Stimulated activated CD8-positive, alpha-beta memory T cell treated with anti-CD3 and anti-CD28 coated beads, Interleukin-7, amount 100 ng/mL, for 48 hours (primary cell): ENCODE results near the gene ATP8B2.
"Not testable (repeated sequence)": the region's sequence is repeated elsewhere in the genome, so short reads cannot be mapped to it uniquely, and the experiment has no call there.

Source experiments
- DNase-seq, 2 donors: peaks; one replicate each; pipeline ENCODE4 v3.0.0-alpha.2; 2020; ENCODE audit warnings: low read depth in 1 of 2; ENCODE audit errors: extremely low read depth in 1 of 2

Gene ATP8B2

DNA sequence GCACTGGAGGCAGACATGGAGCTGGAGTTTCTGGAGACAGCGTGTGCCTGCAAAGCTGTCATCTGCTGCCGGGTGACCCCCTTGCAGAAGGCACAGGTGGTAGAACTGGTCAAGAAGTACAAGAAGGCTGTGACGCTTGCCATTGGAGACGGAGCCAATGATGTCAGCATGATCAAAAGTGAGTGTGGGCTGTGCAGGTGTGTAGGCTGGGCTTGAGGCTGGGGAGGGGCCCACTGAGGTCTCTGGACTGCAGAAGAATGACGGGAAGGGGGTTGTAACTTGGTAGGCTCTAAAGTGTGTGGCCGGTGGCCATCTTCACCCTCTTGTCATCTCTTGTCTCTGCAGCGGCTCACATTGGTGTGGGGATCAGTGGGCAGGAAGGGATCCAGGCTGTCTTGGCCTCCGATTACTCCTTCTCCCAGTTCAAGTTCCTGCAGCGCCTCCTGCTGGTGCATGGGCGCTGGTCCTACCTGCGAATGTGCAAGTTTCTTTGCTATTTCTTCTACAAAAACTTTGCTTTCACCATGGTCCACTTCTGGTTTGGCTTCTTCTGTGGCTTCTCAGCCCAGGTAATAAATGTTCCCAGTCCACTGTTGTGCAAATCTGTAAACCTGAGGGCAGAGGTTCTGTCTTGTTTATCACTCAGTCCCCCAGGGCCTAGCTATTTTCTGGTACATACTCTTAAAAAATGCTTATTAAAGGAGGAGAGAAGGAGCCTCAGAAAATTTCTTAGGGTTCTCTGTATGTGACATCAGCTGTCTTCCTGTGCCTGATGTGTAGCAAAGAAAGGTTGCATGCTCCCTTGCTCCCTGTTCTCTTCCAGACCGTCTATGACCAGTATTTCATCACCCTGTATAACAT is 19.9 kb downstream of the ATP8B2 start:
- no peak for DNase-seq

GRCh38 chr1:154346276-154346917 is 21.1 kb downstream of the ATP8B2 start:
- no peak for DNase-seq

DNA sequence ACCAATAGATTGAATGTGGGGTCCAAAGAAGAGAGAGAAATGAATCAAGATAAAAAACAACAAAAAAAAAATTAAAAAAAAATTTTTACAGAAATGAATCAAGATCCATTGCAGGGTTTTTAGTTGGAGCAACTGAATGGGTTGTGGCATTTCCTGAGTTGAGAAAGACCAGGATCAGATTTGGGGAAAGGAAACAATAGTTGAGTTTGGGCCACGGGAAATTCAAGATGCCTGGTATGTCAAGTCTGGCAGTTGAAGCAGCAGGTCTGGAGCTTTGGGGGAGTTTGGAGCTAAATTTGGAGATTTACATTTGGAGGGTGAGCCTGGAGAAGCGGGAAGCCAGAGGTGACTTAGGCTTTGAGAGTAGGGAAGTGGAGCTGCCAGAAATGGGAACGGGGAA is 22.6 kb downstream of the ATP8B2 start:
- no peak for DNase-seq

DNA sequence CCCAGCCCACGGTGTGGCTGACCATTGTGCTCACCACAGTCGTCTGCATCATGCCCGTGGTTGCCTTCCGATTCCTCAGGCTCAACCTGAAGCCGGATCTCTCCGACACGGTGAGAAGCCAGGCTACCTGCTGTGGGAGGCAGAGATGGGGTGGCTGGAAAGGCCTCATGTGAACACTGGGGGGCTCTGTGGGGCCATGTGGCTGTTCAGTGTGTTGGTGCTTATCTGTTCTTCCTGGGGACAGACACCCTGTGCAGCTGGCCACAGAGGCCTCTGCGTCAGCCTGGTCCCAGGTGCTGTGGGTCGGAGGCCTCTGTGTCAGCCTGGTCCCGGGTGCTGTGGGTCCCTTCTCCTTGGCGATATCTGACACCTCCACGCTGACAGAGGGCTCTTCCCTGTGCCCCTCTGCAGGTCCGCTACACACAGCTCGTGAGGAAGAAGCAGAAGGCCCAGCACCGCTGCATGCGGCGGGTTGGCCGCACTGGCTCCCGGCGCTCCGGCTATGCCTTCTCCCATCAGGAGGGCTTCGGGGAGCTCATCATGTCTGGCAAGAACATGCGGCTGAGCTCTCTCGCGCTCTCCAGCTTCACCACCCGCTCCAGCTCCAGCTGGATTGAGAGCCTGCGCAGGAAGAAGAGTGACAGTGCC is 23.2 kb downstream of the ATP8B2 start:
- DNase-seq = no peak

DNA sequence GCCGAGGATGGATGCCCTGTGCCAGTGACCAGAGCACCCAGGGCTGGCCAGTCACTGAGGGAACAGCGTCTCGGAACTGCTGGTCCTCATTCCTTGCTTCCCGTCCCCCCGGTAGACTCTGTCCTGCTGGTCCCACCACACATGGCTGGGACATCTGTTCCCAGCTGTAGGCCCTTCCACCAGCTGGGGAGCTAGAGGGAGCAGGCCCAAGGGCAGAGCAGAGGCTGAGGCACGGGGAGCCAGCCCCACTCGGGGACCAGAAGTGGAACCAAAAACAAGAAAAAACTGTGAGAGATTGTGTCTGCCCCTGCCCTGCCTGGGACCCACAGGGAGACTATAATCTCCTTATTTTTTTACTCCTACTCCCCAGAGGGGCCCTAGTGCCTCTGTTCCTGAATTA is 23.8 kb downstream of the ATP8B2 start:
- no peak for DNase-seq

- DNase-seq = no peak
Observed at GRCh38 chr1:154350383-154350782, 25.1 kb downstream of the ATP8B2 start.

- no peak for DNase-seq
Observed at GRCh38 chr1:154351363-154352068, 26.2 kb downstream of the ATP8B2 start.

DNA sequence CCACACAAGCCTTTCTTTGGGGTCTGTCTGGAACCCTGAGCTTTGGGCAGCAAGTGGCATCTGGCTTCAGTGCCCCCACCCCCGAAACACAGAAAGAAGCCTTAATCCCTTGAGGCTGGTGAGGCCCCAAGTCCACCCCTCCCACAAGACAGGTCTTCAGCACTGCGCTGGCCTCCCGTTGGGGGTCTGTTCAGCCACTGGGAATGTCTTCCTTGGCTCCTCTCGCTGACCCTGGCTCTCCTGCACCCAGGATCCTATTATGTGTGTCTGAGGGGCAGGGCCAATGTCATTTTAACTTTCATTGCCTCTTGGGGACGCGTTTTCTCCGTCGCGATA is 26.9 kb downstream of the ATP8B2 start:
- DNase-seq = no peak

- DNase-seq = no peak
Observed at GRCh38 chr1:154352581-154353459, 27.5 kb downstream of the ATP8B2 start.

- no peak for DNase-seq
Observed at GRCh38 chr1:154353460-154353904, 28.2 kb downstream of the ATP8B2 start.

- DNase-seq = no peak
Observed at GRCh38 chr1:154353966-154354365, 28.6 kb downstream of the ATP8B2 start.

DNA sequence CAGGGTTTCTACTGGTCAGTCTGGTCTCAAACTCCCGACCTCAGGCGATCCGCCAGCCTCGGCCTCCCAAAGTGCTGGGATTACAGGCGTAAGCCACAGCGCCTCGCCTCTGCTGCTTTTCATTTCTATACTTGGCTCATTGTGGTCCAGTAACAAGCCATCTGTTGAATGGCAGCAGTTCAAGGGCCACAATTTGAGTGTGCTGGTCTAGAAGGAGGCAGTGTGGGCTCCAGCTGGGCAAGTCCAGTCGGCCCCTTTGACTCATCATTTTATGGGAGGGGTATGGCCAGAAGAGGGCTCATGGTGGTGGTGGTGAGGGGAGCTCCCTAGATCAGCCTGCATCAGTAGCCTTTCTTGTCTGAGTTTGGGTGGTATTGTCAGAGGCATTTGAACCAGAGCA is 33.2 kb downstream of the ATP8B2 start:
- no peak for DNase-seq

- DNase-seq = no peak
Observed at GRCh38 chr1:154360288-154360687, 35.0 kb downstream of the ATP8B2 start.

- not testable (repeated sequence) for DNase-seq
Observed at GRCh38 chr1:154360881-154361280, 35.6 kb downstream of the ATP8B2 start.

DNA sequence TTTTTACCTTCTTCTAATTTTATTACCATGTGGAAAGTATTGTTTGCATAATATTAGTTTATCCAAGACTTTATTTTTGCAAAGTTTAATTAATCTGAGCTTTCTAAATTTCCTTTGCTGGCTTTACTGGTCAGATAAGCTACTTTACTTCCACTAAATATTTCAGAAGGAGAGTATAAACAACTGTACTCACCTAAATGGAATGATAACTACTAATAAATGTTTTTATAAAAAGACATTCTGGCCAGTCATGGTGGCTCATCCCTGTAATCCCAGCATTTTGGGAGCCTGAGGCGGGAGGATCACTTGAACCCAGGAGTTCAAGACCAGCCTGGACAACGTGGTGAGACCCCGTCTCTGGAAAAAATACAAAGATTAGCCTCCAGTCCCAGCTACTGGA is 36.0 kb downstream of the ATP8B2 start:
- DNase-seq = no peak

- DNase-seq = no peak
Observed at GRCh38 chr1:154371436-154371835, 46.1 kb downstream of the ATP8B2 start.

DNA sequence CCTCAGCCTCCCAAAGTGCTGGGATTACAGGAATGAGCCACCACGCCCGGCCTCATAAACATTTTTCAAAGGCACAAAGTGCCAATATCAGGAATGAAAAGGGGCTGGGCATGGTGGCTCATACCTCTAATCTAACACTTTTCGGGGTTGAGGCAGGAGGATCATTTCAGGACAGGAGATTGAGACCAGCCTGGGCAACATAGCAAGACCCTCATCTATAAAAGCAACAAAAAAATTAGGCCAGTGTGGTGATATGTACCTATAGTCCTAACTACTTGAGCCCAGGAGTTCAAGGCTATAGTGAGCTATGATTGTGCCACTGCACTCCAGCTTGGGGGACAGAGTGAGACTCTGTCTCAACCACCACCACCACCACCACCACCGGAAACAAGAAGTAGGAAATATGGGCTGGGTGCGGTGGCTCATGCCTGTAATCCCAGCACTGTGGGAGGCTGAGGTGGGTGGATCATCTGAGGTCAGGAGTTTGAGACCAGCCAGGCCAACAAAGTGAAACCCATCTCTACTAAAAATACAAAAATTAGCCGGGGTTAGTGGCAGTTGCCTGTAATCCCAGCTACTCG is 48.5 kb downstream of the ATP8B2 start:
- not testable (repeated sequence) for DNase-seq

DNA sequence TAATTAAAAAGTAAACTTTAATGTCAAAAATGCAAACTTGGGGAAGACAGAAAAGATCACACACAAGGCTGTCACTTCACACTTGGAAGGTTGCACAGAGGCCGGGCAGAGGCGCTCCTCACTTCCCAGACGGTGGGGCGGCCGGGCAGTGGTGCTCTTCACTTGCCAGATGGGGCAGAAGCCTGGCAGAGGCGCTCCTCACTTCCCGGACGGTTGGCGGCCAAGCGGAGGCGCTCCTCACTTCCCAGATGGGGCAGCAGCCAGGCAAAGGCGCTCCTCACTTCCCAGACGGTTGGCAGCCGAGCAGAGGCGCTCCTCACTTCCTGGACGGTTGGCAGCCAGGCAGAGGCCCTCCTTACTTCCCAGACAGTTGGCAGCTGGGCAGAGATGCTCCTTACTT is 54.0 kb downstream of the ATP8B2 start:
- DNase-seq = no peak

DNA sequence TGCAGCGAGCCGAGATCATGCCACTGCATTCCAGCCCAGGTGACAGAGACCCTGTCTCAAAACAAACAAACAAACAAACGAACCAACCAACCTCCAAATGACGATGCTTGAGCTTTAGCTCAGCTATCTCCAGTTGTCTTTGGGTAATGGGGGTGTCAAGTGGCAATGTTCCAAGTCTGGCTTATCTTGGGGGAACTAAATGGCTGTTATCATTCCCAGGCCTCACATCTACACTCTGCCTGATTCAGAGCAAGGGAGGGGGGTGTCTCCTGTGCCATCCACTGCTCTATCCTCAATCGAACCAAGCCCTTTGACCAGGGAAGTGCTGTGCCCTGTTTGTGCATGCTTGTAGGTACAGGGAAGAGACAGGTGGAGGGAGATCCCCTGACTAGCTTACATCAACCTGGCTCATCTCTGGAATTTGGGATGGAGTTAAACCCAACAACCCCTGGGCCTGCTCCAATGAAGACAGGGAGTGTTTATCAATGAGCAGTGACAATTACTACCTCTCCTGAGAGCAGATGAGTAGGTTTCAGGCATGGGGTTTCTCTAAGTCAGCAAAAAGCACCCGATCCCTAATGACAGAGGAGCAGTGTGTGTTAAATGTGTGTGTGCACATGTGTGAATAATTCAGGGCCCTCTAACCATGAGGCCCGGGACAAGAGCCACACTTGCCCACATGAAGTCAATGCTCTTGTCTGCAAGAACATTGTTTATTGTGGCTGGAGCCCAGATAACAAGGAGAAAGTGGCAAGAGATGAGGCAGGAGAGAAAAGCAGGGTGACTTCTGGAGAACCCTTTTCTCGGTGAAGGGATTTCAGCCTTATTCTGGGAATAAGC is 59.5 kb downstream of the ATP8B2 start:
- no peak for DNase-seq
